DOHH2 (cell line): ENCODE measurements around the gene BHLHA15.

ENCODE experiments used
- H3F3A ChIP-seq: fragments of 200-600 bp; sonication (generic), shearing (Covaris generic); 2 replicates; pipeline ENCODE4 v1.6.0; 2016; ENCODE audit warnings: antibody characterized with exemption, mild to moderate bottlenecking; ENCODE audit not compliant: control insufficient read depth, insufficient read depth
- H3K27ac ChIP-seq: fragments of 200-600 bp; sonication (generic); 2 replicates; pipeline ENCODE4 v1.5.1; 2014; ENCODE audit warnings: low read depth, mild to moderate bottlenecking, low read length, moderate library complexity
- H3K27me3 ChIP-seq: fragments of 200-600 bp; sonication (generic); 2 replicates; pipeline ENCODE4 v1.6.1; 2014; ENCODE audit warnings: mild to moderate bottlenecking, low read length, mixed read lengths; ENCODE audit not compliant: control insufficient read depth
- H3K36me3 ChIP-seq: fragments of 200-600 bp; sonication (generic); 2 replicates; pipeline ENCODE4 v1.6.1; 2014; ENCODE audit warnings: mild to moderate bottlenecking, low read length, moderate library complexity, mixed read lengths; ENCODE audit not compliant: control insufficient read depth
- H3K4me1 ChIP-seq: fragments of 200-600 bp; sonication (generic); 2 replicates; pipeline ENCODE4 v1.6.1; 2014; ENCODE audit warnings: mild to moderate bottlenecking, low read length, mixed read lengths; ENCODE audit not compliant: control insufficient read depth
- H3K4me2 ChIP-seq: fragments of 200-600 bp; sonication (generic); 2 replicates; pipeline ENCODE4 v1.6.0; 2014; ENCODE audit warnings: mild to moderate bottlenecking, low read length, moderate library complexity
- H3K4me3 ChIP-seq: fragments of 200-600 bp; sonication (generic); 2 replicates; pipeline ENCODE4 v1.5.1; 2014; ENCODE audit warnings: mild to moderate bottlenecking, low read length, mixed read lengths
- H3K79me2 ChIP-seq: fragments of 200-600 bp; sonication (generic); 2 replicates; pipeline ENCODE4 v1.6.1; 2014; ENCODE audit warnings: mild to moderate bottlenecking, low read length, mixed read lengths; ENCODE audit not compliant: control insufficient read depth
- H3K9me2 ChIP-seq: fragments of 200-600 bp; sonication (generic); replicated peaks from 2 replicates; pipeline ENCODE4 v1.6.1; 2014; ENCODE audit warnings: mild to moderate bottlenecking, low read length, mixed read lengths; ENCODE audit not compliant: control insufficient read depth
- H3K9me3 ChIP-seq: fragments of 200-600 bp; sonication (generic); 2 replicates; pipeline ENCODE4 v1.6.1; 2014; ENCODE audit warnings: antibody characterized with exemption, low read length, mixed read lengths; ENCODE audit not compliant: control insufficient read depth, insufficient read depth
- H4K20me1 ChIP-seq: fragments of 200-600 bp; sonication (generic); 2 replicates; pipeline ENCODE4 v1.6.0; 2014; ENCODE audit warnings: low read depth, mild to moderate bottlenecking, antibody characterized with exemption, low read length, moderate library complexity; ENCODE audit not compliant: control insufficient read depth, insufficient read depth
- EZH2phosphoT487 ChIP-seq: fragments of 200-600 bp; sonication (generic); IDR thresholded peaks from 2 replicates; pipeline ENCODE4 v1.6.1; 2017; ENCODE audit warnings: borderline replicate concordance, mild to moderate bottlenecking, antibody characterized with exemption, low read length, moderate library complexity, mixed read lengths
- TF ChIP-seq, protein P1 (sequence below): fragments of 200-600 bp; sonication (generic); IDR thresholded peaks from one replicate; pipeline ENCODE4 v1.5.1; 2014; ENCODE audit warnings: antibody characterized with exemption, mild to moderate bottlenecking, low read depth, low read length; ENCODE audit not compliant: poor library complexity, severe bottlenecking

BHLHA15 gene

DNA sequence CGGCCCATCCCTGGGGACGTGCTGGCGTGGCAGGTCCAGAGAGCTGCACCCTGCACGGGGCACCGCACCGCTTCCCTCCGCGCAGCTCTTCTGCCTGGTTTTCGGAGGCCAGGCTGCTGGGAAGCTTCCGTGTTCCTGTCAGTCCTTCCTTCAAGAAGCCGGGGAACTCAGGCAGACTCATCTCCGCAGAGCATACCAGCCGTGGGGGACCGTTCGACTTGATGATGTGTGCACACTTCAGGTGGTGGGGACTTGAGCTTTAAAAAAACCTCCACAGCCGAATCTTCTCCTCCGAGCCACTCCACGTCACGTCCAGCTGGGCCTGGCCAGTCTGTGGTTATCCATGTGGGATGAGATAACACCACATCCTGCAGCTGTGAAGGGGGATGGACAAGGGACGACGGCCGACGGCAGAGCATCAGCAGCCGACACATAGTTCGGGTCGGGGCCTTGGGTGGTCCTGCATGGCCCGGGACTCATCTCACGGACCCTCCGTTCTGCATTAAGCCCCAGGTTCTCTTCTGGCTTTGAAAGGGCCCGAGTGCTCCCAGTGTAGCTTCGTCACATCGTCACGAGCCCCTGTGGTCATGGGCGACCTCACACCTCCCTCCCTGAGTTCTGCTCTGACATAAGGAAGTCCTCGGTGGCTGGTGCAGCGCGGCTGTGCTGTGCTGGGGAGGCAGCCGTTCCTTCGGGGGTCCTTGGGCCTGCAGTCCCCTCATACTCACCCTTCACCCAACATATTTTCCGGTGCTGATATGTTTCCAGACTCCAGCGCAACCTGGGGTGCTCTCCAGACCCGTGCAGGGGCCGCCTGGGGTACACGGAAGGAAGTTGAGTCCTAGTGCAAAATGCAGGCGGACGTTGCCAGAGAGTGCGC, 4.5 kb upstream of the BHLHA15 start:
- no peaks in the 10 kb centered on the region for H3K9me3 ChIP-seq
- H3K79me2 ChIP-seq = peaks cover 3% of the 10 kb centered on the region
- peaks cover 10% of the 10 kb centered on the region for H3K36me3 ChIP-seq
- peaks cover 27% of the 10 kb centered on the region for H3K4me1 ChIP-seq
- H3K27me3 ChIP-seq = peaks cover 18% of the 10 kb centered on the region
- no peak for TF ChIP-seq EZH2phosphoT487
- TF ChIP-seq, protein P1, sequence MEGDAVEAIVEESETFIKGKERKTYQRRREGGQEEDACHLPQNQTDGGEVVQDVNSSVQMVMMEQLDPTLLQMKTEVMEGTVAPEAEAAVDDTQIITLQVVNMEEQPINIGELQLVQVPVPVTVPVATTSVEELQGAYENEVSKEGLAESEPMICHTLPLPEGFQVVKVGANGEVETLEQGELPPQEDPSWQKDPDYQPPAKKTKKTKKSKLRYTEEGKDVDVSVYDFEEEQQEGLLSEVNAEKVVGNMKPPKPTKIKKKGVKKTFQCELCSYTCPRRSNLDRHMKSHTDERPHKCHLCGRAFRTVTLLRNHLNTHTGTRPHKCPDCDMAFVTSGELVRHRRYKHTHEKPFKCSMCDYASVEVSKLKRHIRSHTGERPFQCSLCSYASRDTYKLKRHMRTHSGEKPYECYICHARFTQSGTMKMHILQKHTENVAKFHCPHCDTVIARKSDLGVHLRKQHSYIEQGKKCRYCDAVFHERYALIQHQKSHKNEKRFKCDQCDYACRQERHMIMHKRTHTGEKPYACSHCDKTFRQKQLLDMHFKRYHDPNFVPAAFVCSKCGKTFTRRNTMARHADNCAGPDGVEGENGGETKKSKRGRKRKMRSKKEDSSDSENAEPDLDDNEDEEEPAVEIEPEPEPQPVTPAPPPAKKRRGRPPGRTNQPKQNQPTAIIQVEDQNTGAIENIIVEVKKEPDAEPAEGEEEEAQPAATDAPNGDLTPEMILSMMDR = no peak
- H3K4me2 ChIP-seq = no peak overlapping the region
- H4K20me1 ChIP-seq = peaks cover 44% of the 10 kb centered on the region
- H3K4me3 ChIP-seq = no peak overlapping the region
- no peaks in the 10 kb centered on the region for H3K9me2 ChIP-seq
- no peak overlapping the region for H3K27ac ChIP-seq
- peaks cover 13% of the 10 kb centered on the region for H3F3A ChIP-seq

DNA sequence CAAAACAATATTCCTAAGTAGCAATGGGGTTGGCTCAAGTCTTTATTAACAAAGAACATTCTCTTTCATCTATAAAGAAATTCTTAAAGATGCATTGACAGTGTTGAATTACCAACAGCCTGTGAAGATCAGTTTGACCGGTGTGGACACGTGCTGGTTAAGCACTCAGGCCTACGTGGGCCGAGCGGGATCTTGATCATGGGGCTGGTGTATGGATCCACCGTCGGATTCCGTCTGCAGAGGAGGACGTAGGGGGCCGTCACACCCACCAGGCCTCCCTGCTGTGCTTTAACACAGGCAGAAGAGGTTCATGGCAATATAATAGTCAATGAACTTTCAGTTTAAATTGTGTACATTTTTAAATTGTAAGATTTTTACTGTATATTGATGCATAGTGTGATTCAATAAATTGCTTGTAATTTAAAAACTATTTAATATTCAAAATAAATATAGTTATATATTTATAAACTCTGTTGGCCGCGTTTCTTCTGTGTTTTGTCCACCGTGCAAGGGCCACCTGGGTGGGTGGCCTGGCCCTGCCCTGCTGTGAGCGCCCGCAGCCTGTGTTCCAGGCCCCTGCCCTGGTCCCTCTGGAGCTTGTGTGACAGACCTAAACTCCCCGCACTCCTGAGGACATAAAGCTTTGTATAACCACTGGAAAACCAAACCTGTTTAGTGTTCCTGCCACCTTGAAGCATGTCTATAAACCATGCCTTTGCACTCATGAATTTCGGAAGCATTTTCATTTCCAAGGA, 1.9 kb upstream of the BHLHA15 start:
- no peak overlapping the region for H3K4me3 ChIP-seq
- H4K20me1 ChIP-seq = peaks cover 32% of the 10 kb centered on the region; the same call in 1 of the 2 replicates
- H3K27ac ChIP-seq = no peak overlapping the region

DNA sequence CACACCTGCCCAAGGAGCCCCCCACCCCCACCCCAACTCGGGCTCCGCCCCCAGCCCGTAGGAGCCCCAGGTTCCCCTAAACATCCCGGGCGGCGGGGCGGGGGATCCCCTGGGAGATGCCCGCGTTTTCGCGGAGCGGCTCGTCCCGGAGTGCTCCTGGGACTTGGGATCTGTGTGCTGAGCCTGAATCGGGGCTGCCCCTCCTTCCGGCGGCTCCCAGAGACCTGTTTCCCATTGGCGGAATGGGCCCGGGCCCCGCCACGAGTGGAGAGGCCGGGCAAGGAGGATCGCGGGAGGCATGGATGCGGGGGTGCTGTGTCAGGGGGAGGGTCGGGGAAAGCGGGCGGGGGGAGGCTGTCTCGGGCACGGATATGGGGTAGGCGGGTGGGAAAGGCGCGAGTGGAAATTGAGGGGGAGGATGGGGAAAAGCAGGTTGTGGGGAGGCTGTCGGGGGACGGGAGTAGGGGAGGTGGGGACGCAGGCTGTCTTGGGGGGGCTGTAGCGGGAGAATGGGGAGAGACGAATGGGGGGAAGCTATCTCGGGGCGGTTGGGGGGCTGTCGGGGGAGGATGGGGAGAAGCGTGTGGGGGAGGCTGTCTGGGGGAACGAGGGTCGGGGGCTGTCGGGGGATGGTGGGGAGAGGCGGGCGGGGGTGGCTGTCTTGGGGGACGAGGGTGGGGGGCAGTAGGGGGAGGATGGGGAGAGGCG, 572 bp upstream of the BHLHA15 start:
- H3K4me1 ChIP-seq = peaks cover 5% of the 10 kb centered on the region; the same call in 1 of the 2 replicates
- H3F3A ChIP-seq = peaks cover 17% of the 10 kb centered on the region
- H4K20me1 ChIP-seq = peaks cover 34% of the 10 kb centered on the region; the same call in 1 of the 2 replicates
- no peak overlapping the region for H3K4me3 ChIP-seq
- no peak overlapping the region for H3K4me2 ChIP-seq
- no peaks in the 10 kb centered on the region for H3K9me3 ChIP-seq
- no peak overlapping the region for H3K27ac ChIP-seq
- H3K36me3 ChIP-seq = peaks cover 7% of the 10 kb centered on the region
- H3K27me3 ChIP-seq = peaks cover 16% of the 10 kb centered on the region
- no peaks in the 10 kb centered on the region for H3K79me2 ChIP-seq
- TF ChIP-seq, protein P1 = no peak
- no peak for TF ChIP-seq EZH2phosphoT487
- H3K9me2 ChIP-seq = no peaks in the 10 kb centered on the region

More for the DNA sequence above, 1.9 kb upstream of the BHLHA15 start:
- no peak for TF ChIP-seq EZH2phosphoT487
- TF ChIP-seq, protein P1 = no peak
- Histone ChIP-seq H3K79me2 (no peaks in the 10 kb centered on the region), H3K9me3 (no peaks in the 10 kb centered on the region), H3K4me2 (no peak overlapping the region), H3K9me2 (no peaks in the 10 kb centered on the region), H3K36me3 (peaks cover 10% of the 10 kb centered on the region), H3K27me3 (peaks cover 16% of the 10 kb centered on the region), H3F3A (peaks cover 13% of the 10 kb centered on the region), H3K4me1 (peaks cover 5% of the 10 kb centered on the region; the same call in 1 of the 2 replicates)
